HFFc6 (cell line): ENCODE data around the gene HOXA4. TPM values are rescaled to one million over a fixed set of nuclear protein-coding genes. Genes with fewer than 3 reads are reported as not detected.
A peak's percentile ranks its signal among the peaks of the same experiment; 100 is the strongest.

Experiments used
- DNase-seq: peaks from one replicate; pipeline ENCODE4 v3.0.0-alpha.2; 2018
- H3K27ac Mint-ChIP-seq: 2 replicates; pipeline ENCODE4 v1.8.0; 2020; ENCODE audit warnings: mild to moderate bottlenecking, mixed read lengths
- H3K27me3 Mint-ChIP-seq: 2 replicates; pipeline ENCODE4 v1.8.0; 2021; ENCODE audit warnings: mild to moderate bottlenecking, moderate library complexity, mixed read lengths; ENCODE audit not compliant: insufficient read depth
- H3K36me3 Mint-ChIP-seq: 2 replicates; pipeline ENCODE4 v1.8.0; 2021; ENCODE audit warnings: low read depth, mixed read lengths
- H3K4me1 Mint-ChIP-seq: 2 replicates; pipeline ENCODE4 v1.8.0; 2020; ENCODE audit warnings: low read depth, mixed read lengths
- H3K4me3 Mint-ChIP-seq: 2 replicates; pipeline ENCODE4 v1.8.0; 2020; ENCODE audit warnings: mild to moderate bottlenecking, moderate library complexity, mixed read lengths
- H3K9me3 Mint-ChIP-seq: 2 replicates; pipeline ENCODE4 v1.8.0; 2020; ENCODE audit warnings: mild to moderate bottlenecking, mixed read lengths
- CTCF ChIP-seq: fragments of 200-600 bp; sonication (generic); IDR thresholded peaks from 2 replicates; pipeline ENCODE4 v1.5.0; 2021; ENCODE audit warnings: antibody characterized with exemption, mild to moderate bottlenecking
- total RNA-seq, 6 experiments: library from RNA; stranded (reverse); fragmentation: NEBNext Ultra II Directional; extraction: Animal tissue kit (Norgen Biotek cat#: 25700); gene quantifications; 2 replicates in 1 of 6; 3 replicates in 5 of 6; pipeline ENCODE4 v1.2.3, GENCODE V29; 2021

HOXA4 gene
- total RNA-seq, 6 experiments from 2014 or later = 0.38 to 1.0 (median 0.47) TPM

DNA sequence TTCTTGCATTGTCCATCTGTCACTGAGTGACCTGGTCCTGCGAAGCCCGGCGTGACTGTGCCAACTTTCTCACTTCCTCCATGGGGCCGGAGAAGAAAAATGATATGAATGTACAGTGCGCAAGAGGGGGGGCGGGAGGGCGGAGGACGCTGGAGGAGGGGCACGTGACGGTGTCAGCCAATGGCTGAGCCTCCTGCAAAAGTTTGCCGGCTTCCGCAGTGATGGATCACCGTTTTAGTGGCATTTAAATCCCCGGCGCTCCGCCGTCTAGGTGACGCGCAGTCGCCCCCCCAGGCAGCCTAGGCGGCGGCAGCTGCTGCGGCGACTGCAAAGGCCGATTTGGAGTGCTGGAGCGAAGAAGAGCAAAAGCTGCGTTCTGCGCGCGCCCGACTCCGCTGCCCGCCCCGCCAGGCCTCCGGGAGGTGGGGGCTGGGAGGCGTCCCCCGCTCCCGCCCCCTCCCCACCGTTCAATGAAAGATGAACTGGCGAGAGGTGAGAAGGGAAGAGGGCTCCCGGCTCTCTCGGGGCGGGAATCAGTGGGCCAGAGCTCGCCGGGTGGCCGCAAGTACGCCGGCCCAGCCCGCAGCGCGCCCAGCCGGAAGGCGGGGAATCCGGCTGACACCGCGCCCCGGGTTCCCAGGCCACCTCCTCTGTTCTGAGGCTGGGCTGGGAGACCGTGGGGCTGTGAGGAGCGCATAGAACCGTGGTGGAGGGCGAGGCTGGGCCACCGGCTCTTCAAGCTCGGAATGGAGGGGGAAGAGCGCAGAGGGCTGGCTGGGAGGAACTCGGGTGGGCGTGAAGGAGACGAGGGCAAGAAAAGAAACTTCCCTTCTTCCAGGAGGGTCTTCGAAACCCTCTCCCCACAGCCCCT, 34.4 kb downstream of the HOXA4 start, which contains the start of gene HOXA1:
Gene HOXA1 (minus strand): TSS at position 104 of the 871 bp plus-strand sequence. CDS start 88 bp downstream, at position 16.
- Mint-ChIP-seq H3K27me3 (peaks cover 11% of the 10 kb centered on the region), H3K36me3 (peaks cover 30% of the 10 kb centered on the region), H3K4me3 (peak within 1 kb of the TSS; percentile 87), H3K27ac (peak within 1 kb of the TSS; percentile 71), H3K9me3 (no peaks in the 10 kb centered on the region), H3K4me1 (peaks cover 34% of the 10 kb centered on the region)
- peak; percentile 26; the same call in 1 of the 2 replicates for TF ChIP-seq CTCF
- peak; percentile 90 for DNase-seq

- H3K27ac Mint-ChIP-seq = peak overlapping the region; percentile 71; the same call in 1 of the 2 replicates
- peaks cover 34% of the 10 kb centered on the region for H3K4me1 Mint-ChIP-seq
- no peaks in the 10 kb centered on the region for H3K9me3 Mint-ChIP-seq
- H3K36me3 Mint-ChIP-seq = peaks cover 21% of the 10 kb centered on the region
- H3K27me3 Mint-ChIP-seq = peaks cover 17% of the 10 kb centered on the region
- no peak for TF ChIP-seq CTCF
- no peak for DNase-seq
- H3K4me3 Mint-ChIP-seq = peak overlapping the region; percentile 87
Measured at GRCh38 chr7:27095050-27095896, 35.3 kb downstream of the HOXA4 start.

DNA sequence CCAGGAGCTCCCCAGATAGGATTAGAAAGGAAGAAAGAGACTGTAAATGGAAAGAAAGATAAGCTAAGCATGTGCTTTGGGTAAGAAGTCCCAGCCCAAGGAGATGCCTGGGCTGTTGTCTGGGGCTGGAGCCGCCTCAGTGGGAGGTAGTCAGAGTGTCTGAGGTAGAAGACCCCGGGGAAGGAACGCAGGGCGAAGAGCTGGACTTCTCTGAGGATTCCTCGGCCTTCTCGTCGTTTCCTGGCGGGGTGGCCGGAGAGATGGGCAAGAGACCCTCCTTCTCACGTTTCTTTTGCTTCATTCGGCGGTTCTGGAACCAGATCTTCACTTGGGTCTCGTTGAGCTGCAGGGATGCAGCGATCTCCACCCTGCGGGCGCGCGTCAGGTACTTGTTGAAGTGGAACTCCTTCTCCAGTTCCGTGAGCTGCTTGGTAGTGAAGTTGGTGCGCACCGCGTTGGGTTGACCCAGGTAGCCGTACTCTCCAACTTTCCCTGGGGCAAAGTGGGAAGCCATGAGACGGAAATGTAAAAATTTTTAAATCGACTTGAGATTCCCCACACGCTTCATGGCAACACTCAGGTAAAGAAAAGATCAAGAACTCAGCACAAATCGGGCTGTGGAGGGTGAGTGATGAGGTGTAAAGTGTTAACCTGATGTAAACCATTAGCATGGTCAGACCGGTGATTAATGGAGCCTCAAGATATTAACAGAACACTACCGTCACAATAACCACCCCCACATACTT, 36.1 kb downstream of the HOXA4 start:
- H3K27ac Mint-ChIP-seq = no peak overlapping the region
- TF ChIP-seq CTCF = no peak
- H3K4me3 Mint-ChIP-seq = no peak overlapping the region
- peaks cover 13% of the 10 kb centered on the region for H3K36me3 Mint-ChIP-seq
- H3K4me1 Mint-ChIP-seq = peaks cover 34% of the 10 kb centered on the region
- H3K27me3 Mint-ChIP-seq = peaks cover 21% of the 10 kb centered on the region
- no peaks in the 10 kb centered on the region for H3K9me3 Mint-ChIP-seq
- DNase-seq = no peak

DNA sequence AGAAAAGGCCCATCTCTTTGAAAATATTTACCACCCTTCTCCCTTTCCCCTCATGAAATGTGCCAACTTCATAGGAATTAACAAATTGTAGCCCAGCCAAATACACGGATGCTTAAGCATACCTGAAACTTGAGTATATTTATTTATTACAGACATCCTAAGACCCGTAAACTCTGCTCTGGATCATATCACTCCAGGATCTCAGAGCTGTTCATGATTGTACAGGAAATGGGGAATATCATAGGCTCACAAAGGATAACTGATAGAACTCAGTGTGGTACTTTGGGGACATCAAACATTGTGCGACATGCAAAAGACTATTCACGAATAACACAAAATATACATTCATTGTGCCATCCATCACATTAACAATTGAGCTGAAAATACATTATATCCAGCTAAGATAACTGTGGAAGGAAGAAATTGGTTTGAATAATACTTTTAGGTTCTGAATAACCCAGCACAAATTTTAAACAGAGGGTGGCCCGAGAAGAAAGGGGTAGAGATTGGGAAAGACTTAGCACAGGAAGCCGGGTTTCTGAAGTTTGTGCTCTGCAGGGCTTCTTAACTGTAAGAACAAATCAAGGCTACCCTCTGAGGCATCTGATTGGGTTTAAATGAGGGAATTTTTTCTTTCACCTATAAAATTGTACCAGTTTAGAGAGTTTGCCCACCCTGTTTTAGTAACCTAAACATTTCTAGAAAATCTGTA, 37.2 kb downstream of the HOXA4 start:
- H3K27me3 Mint-ChIP-seq = peaks cover 29% of the 10 kb centered on the region
- H3K27ac Mint-ChIP-seq = no peak overlapping the region

More for the DNA sequence above, 37.2 kb downstream of the HOXA4 start:
- peaks cover 5% of the 10 kb centered on the region; the same call in 1 of the 2 replicates for H3K36me3 Mint-ChIP-seq
- H3K4me1 Mint-ChIP-seq = peaks cover 23% of the 10 kb centered on the region
- no peak overlapping the region for H3K4me3 Mint-ChIP-seq
- DNase-seq = no peak
- no peaks in the 10 kb centered on the region for H3K9me3 Mint-ChIP-seq
- no peak for TF ChIP-seq CTCF
